A549 treated with Hydrocortisone at 1 μM for 4 hours (cell line): ENCODE data around the gene ETV3L. TPM values are rescaled to one million over a fixed set of nuclear protein-coding genes. Genes with fewer than 3 reads are reported as not detected.

Experiments
- total RNA-seq: library from RNA; stranded (reverse); fragments of 200-300 nt; extraction: Qiagen RNA extraction; gene quantifications from 5 replicates; pipeline ENCODE4 v1.2.3, GENCODE V29; 2022

ETV3L gene
- not detected in 5 replicates for total RNA-seq

GRCh38 chr1:157099633-157100009, at the start of gene ETV3L:
ETV3L (minus strand) TSS chr1:157099808; CDS start chr1:157099523, 285 bp downstream.

GRCh38 chr1:157138220-157139051, 38.8 kb upstream of the ETV3L start, which contains the start of gene ETV3:
ETV3 (minus strand) TSS chr1:157138395; CDS start chr1:157136352, 2,043 bp downstream.

GRCh38 chr1:157045250-157046218, 54.1 kb downstream of the ETV3L start, which contains the start of gene ARHGEF11:
ARHGEF11 (minus strand) TSS chr1:157045742; CDS start chr1:157044330, 1,412 bp downstream.

Other genes with a start within 250 kb of the ETV3L start
- gene INSRR, start 240.7 kb downstream of the ETV3L start, total RNA-seq: not detected in 5 replicates
- gene NTRK1, start 238.9 kb downstream of the ETV3L start, total RNA-seq: 0.09 to 0.25 TPM (median 0.18 TPM) in 5 replicates
- gene PEAR1, start 206.1 kb downstream of the ETV3L start, total RNA-seq: 5.9 to 7.6 TPM (median 6.4 TPM) in 5 replicates
- gene LRRC71, start 179.2 kb downstream of the ETV3L start, total RNA-seq: 0.05 to 0.23 TPM (median 0.17 TPM) in 5 replicates
- gene ARHGEF11, start 54.1 kb downstream of the ETV3L start, total RNA-seq: 16.0 to 18.6 TPM (median 17.6 TPM) in 5 replicates
- 9.2 to 15.0 TPM (median 10.0 TPM) in 5 replicates for gene ETV3, start 38.6 kb upstream of the ETV3L start, total RNA-seq